Adrenal gland (tissue), 5 donors: ENCODE results near the gene NHLH1.

ENCODE experiments used
- CTCF ChIP-seq, 6 experiments: fragments of 450-650 bp in 4 of 6; fragments of 200-600 bp in 2 of 6; sonication (generic) in 1 of 6; IDR thresholded peaks; 1 replicate in 5 of 6; 2 replicates in 1 of 6; pipeline versions ENCODE4 v1.5.1 to v1.8.0; 2016 to 2021; ENCODE audit warnings: antibody characterized with exemption in 6 of 6, mild to moderate bottlenecking in 2 of 6, moderate library complexity in 1 of 6
- POLR2A ChIP-seq, 2 donors: fragments of 450-650 bp; IDR thresholded peaks; one replicate each; pipeline ENCODE4 v1.6.1; 2017; ENCODE audit warnings: antibody characterized with exemption in 2 of 2, mild to moderate bottlenecking in 2 of 2, moderate library complexity in 1 of 2
- donor health status: DM: no; HTN: no; CAD: no.

GRCh38 chr1:160342526-160342925, 24.3 kb upstream of the NHLH1 start:
- TF ChIP-seq CTCF (IDR thresholded peaks at IDR 0.05) (no peak), POLR2A (IDR thresholded peaks at IDR 0.05) (no peak)
